Inferior parietal cortex (tissue), 1 donor: Measurements from ENCODE around the gene UCK2.

ENCODE experiments used
- DNase-seq: peaks from one replicate; pipeline ENCODE4 v3.0.0-alpha.2; 2016; ENCODE audit errors: extremely low spot score

UCK2 gene

DNA sequence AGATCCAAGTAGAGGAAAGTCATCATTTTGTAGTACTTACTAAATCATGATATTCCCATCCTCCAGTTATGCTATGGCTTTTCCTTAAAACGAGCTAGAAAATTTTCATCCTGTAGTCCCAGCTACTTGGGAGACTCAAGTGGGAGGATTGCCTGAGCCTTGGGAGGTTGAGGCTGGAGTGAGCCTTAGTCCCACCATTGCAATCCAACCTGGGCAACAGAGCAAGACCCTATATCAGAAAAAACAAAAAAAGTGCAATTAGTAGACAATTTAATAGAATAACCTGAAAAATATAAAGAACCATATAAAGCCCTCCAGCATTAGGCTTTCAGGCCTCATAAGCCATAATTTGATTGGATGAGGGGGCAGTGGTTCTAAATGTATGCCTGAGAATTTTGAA is 6.8 kb downstream of the UCK2 start:
- no peak for DNase-seq

- no peak for DNase-seq
These were observed 7.5 kb downstream of the UCK2 start for GRCh38 chr1:165834881-165835280.

DNA sequence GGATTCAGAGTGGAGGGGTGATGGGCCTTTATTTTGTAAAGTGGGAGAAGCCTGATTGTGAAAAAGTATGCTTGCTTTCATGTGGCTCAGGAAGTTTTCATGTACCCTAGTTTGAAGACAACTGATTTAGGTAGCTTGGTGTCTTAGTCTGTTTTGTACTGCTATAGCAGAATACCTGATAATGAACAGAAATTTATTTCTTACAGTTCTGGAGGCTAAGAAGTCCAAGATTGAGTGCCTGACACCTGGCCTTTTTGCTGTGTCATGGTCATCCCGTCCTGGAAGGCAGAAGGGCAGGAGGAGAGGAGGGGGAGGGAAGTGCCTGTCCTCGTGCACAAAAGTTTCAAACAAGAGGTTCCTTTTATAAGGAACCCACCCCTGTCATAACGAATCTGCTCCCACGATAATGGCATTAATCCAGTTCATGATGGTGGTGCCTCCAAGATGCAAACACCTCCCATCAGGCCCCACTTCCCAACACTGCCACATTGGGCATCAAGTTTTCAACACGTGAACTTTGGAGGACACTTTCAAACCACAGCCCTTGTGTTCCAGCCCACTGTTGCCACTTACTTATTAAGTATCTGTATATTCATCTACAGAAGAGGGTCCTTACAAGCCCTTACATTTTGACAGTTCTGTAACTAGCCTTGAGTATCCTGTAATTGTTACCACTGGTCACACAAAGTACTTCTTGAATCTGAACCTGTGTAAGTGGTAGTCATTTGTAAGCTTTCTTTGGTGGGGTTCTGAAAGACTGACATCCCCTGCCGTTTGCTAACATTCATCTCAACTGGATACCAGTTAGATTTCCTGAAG is 9.5 kb downstream of the UCK2 start:
- no peak for DNase-seq

DNA sequence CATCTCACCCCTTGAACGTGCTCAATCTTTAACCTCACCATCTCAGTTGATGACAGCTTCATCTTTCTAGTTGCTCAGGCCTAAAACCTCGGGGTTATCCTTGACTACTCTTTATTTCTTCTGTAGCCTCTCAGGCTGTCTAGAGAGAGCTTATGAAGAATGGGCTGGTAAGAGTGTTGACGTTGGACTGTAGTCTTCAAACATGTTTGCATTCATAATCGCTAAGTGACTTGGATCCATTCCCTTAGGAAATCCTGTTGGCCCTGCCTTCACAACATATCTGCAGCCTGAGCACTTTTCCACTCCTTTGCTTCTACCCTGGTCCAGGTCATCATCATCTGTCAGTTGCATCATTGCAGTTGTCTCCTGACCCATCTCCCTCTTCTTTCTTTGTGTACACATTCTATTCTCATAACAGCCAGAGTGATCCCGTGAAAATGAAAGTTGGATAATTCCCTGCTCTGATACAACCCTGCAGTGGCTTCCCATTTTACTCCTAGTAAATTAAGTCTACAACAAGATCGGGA is 10.5 kb downstream of the UCK2 start:
- DNase-seq, result no peak

- DNase-seq, result no peak
These were observed 13.0 kb downstream of the UCK2 start for GRCh38 chr1:165840423-165840822.

- no peak for DNase-seq
These were observed 14.2 kb downstream of the UCK2 start for GRCh38 chr1:165841582-165842017.

- DNase-seq, result no peak
These were observed 14.7 kb downstream of the UCK2 start for GRCh38 chr1:165842023-165842670.

- DNase-seq, result no peak
These were observed 15.3 kb downstream of the UCK2 start for GRCh38 chr1:165842671-165843129.

- DNase-seq, result no peak
These were observed 15.9 kb downstream of the UCK2 start for GRCh38 chr1:165843304-165843703.

- DNase-seq, result no peak
These were observed 16.8 kb downstream of the UCK2 start for GRCh38 chr1:165844114-165844798.

DNA sequence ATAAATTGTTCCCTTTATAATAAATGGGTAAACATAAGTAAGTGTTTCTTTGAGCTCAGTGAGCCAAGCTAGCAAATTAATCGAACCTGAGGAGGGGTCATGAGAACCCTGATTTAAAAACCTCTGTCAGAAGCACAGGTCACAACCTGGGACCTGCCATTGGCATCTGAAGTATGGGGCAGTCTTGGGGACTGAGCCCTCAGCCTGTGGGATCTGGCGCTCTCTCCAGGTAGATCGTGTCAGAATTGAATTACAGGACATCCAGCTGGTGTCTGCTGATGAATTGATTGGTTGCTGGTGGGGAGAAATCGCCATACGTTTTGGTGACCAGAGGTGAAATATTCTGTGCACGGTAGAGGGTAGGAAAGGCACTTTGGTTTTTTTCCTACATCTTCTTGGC is 17.5 kb downstream of the UCK2 start:
- no peak for DNase-seq

- DNase-seq, result no peak
These were observed 18.2 kb downstream of the UCK2 start for GRCh38 chr1:165845569-165845968.

DNA sequence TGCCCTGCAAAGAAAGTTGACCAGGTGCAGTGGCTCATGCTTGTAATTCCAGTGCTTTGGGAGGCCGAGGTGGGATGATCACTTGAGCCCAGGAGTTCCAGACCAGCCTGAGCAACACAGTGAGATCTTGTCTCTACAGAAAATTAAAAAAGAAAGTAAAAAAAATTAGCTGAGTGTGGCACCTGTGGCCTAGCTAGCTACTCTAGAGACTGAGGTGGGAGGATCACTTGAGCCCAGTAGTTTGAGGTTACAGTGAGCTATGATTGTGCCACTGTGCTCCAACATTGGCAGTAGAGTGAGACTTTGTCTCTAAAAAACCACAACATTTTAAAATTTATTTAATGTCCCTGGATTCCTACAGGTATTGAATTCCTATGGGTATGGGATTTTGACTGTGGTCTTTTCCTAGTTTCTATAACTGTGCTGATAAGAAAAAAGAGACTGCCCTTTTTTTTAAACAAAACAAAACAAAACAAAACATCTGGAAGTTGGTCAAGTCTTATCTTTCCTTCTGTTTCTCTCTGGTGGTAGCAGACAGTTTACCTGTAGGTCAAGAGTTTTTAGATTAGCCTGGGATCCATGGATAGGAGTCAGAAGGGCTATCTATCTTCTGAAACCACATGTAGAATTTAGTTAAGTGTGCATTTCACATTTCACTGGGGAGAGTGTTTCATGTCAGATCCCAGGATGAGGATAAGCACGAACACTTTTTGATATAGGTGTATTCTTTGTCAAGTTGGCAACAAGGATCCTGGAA is 18.8 kb downstream of the UCK2 start:
- DNase-seq, result no peak

GRCh38 chr1:165847486-165847885 is 20.1 kb downstream of the UCK2 start:
- DNase-seq, result no peak

DNA sequence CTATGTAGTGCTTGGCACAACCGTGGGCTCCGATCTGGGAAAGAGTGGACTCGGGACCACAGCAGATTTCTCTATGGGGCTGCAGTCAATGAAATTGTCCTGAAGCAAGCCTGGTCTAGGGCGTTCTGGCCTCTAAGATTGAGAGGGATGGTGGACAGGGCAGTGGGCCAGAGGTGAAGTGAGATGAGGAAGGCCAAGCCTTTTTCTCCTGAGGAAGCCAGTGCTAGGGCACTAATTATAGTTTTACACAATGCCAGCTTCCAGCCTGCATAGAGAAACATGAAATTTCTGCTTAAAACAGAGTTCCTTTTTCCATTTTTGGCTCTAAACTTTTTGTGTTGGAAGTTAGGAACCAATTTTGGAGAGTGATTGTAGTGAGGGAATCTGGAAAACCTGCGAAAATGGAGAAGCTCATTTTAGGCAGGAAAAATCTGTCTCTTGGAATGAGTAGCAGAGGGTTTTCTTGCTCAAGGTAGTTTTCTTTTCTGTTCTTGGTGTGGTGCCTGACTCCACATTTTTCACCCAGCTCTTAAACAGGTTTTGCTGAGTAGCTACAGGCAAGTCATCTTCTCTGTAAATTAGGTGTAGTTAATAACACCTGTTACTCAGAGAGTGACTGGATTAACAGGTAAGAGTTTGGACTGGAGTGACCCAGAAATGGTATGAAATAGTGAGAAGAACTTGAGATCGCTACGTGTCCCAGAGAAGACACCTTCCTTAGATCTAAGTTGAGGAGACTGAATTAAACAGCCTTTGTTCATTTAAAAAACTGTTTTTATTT is 22.1 kb downstream of the UCK2 start:
- peak; percentile 29 for DNase-seq

GRCh38 chr1:165851034-165851658 is 23.7 kb downstream of the UCK2 start:
- no peak for DNase-seq

GRCh38 chr1:165852871-165853270 is 25.5 kb downstream of the UCK2 start:
- DNase-seq, result no peak

- DNase-seq, result no peak
These were observed 26.2 kb downstream of the UCK2 start for GRCh38 chr1:165853528-165854075.

DNA sequence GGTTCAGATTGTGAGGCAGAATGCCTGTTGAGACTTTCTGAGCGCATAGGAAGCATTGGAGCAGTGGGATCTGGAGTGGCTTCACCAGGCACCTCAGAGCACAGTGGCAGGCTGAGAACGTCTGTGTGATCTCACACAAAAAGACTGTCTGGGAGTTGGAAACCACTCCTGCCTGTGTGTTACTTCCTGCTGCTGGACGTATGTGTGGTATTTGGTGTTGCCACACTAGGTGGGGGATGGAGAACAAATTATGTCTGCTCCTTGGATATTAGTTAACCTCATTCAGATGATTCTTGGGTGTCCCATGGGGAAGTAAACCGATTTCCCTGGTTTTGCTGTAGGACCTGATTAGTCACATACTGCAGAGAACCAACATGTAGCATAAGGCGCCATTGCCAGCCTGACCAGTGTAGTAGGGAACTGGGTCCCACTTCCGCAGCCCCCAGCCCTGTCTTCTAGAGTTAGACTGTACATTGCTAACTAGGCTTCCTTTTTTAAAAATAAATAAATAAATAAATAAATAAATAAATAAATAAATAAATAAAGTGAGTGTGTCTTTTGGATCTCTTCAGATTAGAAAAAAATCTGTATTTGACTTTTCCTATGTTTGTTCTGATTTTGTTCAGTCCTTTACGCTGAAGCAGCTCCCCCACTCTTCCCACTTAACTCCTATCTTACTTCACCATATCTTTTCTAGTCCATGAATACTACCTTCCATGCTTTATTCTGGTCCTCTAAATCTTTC is 26.9 kb downstream of the UCK2 start:
- DNase-seq, result no peak
